Endothelial cell of umbilical vein (primary cell): ENCODE data around the gene MUC5AC.

ENCODE experiments used
- EZH2 ChIP-seq: IDR thresholded peaks from 2 replicates; pipeline ENCODE4 v1.6.1; 2012; ENCODE audit warnings: borderline replicate concordance, low read depth, mild to moderate bottlenecking, moderate library complexity, low read length, inconsistent platforms; ENCODE audit not compliant: severe bottlenecking
- FOS ChIP-seq: IDR thresholded peaks from 2 replicates; pipeline ENCODE4 v1.6.1; 2011; ENCODE audit warnings: mild to moderate bottlenecking, low read length, moderate library complexity, borderline replicate concordance; ENCODE audit not compliant: insufficient read depth
- GATA2 ChIP-seq: IDR thresholded peaks from 2 replicates; pipeline ENCODE4 v1.7.0; 2011; ENCODE audit warnings: low read depth, mild to moderate bottlenecking, moderate library complexity, mixed read lengths, low read length; ENCODE audit not compliant: insufficient read length, insufficient read depth
- JUN ChIP-seq: IDR thresholded peaks from 2 replicates; pipeline ENCODE4 v1.6.1; 2011; ENCODE audit warnings: borderline replicate concordance, low read depth; ENCODE audit not compliant: insufficient read length, insufficient read depth
- MYC ChIP-seq: IDR thresholded peaks from one replicate; pipeline ENCODE4 v1.6.1; 2011; ENCODE audit warnings: mild to moderate bottlenecking, low read depth, low read length
- POLR2A ChIP-seq: IDR thresholded peaks from 2 replicates; pipeline ENCODE4 v1.6.1; 2012; ENCODE audit warnings: low read depth, mild to moderate bottlenecking, control low read depth, low read length
- POLR2AphosphoS5 ChIP-seq: IDR thresholded peaks from 2 replicates; pipeline ENCODE4 v1.6.1; 2012; ENCODE audit warnings: low read depth, mild to moderate bottlenecking, control low read depth, low read length, moderate library complexity; ENCODE audit not compliant: insufficient read depth
- TF ChIP-seq, protein P1 (sequence below), 2 donors: IDR thresholded peaks; 1 replicate in 1 of 2; 2 replicates in 1 of 2; pipeline ENCODE4 v1.5.1; 2011; ENCODE audit warnings: low read length in 2 of 2, mild to moderate bottlenecking in 2 of 2, moderate library complexity in 2 of 2, control low read depth in 1 of 2, inconsistent platforms in 1 of 2, low read depth in 1 of 2; ENCODE audit not compliant: insufficient read depth in 1 of 2; ENCODE audit errors: extremely low read depth in 1 of 2
- TF ChIP-seq, protein P2 (sequence below): IDR thresholded peaks from 2 replicates; pipeline ENCODE4 v1.6.1; 2011; ENCODE audit not compliant: insufficient read depth, insufficient read length

DNA sequence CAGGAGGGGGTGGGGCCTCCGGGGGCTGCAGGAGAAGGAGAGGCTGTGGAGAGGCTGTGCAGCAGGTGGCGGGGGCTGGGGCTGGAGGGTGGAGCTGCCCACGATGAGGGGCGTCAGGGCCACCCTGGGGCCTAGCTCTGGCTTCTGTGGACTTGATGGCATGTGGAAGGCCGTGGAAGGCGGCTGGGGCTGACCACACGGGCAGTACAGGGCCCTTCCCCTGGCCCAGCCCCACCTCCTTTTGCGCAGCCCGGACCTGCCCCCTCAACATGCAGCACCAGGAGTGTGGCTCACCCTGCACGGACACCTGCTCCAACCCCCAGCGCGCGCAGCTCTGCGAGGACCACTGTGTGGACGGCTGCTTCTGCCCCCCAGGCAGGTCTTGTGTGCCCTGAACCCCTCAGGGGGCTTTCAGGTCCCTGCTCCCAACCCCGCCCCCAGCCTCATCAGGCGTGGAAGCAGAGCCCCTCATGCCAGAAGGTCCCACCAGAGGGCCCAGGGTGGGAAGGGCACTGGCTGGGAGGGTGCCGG is 71.2 kb downstream of the MUC5AC start:
- TF ChIP-seq, protein P1, sequence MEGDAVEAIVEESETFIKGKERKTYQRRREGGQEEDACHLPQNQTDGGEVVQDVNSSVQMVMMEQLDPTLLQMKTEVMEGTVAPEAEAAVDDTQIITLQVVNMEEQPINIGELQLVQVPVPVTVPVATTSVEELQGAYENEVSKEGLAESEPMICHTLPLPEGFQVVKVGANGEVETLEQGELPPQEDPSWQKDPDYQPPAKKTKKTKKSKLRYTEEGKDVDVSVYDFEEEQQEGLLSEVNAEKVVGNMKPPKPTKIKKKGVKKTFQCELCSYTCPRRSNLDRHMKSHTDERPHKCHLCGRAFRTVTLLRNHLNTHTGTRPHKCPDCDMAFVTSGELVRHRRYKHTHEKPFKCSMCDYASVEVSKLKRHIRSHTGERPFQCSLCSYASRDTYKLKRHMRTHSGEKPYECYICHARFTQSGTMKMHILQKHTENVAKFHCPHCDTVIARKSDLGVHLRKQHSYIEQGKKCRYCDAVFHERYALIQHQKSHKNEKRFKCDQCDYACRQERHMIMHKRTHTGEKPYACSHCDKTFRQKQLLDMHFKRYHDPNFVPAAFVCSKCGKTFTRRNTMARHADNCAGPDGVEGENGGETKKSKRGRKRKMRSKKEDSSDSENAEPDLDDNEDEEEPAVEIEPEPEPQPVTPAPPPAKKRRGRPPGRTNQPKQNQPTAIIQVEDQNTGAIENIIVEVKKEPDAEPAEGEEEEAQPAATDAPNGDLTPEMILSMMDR (IDR thresholded peaks at IDR 0.05; ENCODE audit: extremely low read depth in 1 of 2, insufficient read depth in 1 of 2, low read depth in 1 of 2, low read length in 2 of 2), result no peak
- TF ChIP-seq EZH2 (no peak), POLR2A (no peak), POLR2AphosphoS5 (no peak), MYC (no peak), GATA2 (no peak), JUN (no peak), FOS (no peak)
- TF ChIP-seq, protein P2, sequence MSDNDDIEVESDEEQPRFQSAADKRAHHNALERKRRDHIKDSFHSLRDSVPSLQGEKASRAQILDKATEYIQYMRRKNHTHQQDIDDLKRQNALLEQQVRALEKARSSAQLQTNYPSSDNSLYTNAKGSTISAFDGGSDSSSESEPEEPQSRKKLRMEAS, result no peak
